Neuronal stem cell (in vitro differentiated cells): ENCODE data around the gene CRYBB2.

ENCODE experiments used
- DNase-seq: peaks from one replicate; pipeline ENCODE4 v3.0.0-alpha.2; 2013; ENCODE audit warnings: low spot score
- H2AFZ ChIP-seq: one replicate; pipeline ENCODE4 v1.6.1; 2013; ENCODE audit warnings: mild to moderate bottlenecking, low read length, inconsistent platforms
- H2AK5ac ChIP-seq: 2 replicates; pipeline ENCODE4 v1.6.1; 2013; ENCODE audit warnings: low read depth, mild to moderate bottlenecking, inconsistent platforms, low read length, moderate library complexity, mixed read lengths
- H2BK120ac ChIP-seq: 2 replicates; pipeline ENCODE4 v1.6.1; 2013; ENCODE audit warnings: low read depth, mild to moderate bottlenecking, inconsistent platforms, low read length, moderate library complexity, mixed read lengths
- H2BK12ac ChIP-seq: one replicate; pipeline ENCODE4 v1.6.1; 2013; ENCODE audit warnings: low read length, inconsistent platforms
- H2BK15ac ChIP-seq: 2 replicates; pipeline ENCODE4 v1.6.1; 2013; ENCODE audit warnings: mild to moderate bottlenecking, low read length, inconsistent platforms, mixed read lengths
- H2BK5ac ChIP-seq: one replicate; pipeline ENCODE4 v1.6.1; 2013; ENCODE audit warnings: inconsistent platforms, mild to moderate bottlenecking, low read length, moderate library complexity
- H3K14ac ChIP-seq: one replicate; pipeline ENCODE4 v1.6.1; 2013; ENCODE audit warnings: low read length, inconsistent platforms
- H3K18ac ChIP-seq: 2 replicates; pipeline ENCODE4 v1.6.1; 2013; ENCODE audit warnings: low read length, inconsistent platforms
- H3K23ac ChIP-seq: 2 replicates; pipeline ENCODE4 v1.6.1; 2013; ENCODE audit warnings: low read depth, mild to moderate bottlenecking, mixed read lengths, low read length, inconsistent platforms; ENCODE audit not compliant: poor library complexity
- H3K27ac ChIP-seq: replicated peaks from 3 replicates; pipeline ENCODE4 v1.5.1; 2013; ENCODE audit warnings: low read length, inconsistent platforms
- H3K27me3 ChIP-seq, 3 experiments: 2 replicates each; pipeline ENCODE4 v1.6.1; 2013; ENCODE audit warnings: low read length in 3 of 3, mild to moderate bottlenecking in 2 of 3, inconsistent platforms in 1 of 3, low read depth in 1 of 3, mixed read lengths in 1 of 3, moderate library complexity in 1 of 3; ENCODE audit not compliant: control insufficient read depth in 3 of 3, insufficient read depth in 3 of 3
- H3K36me3 ChIP-seq, 2 donors: replicated peaks in 1 of 2; 2 replicates each; pipeline ENCODE4 v1.6.1; 2013; ENCODE audit warnings: low read length in 2 of 2; ENCODE audit not compliant: control insufficient read depth in 2 of 2, insufficient read depth in 2 of 2
- H3K4ac ChIP-seq: 2 replicates; pipeline ENCODE4 v1.6.1; 2013; ENCODE audit warnings: inconsistent platforms, mild to moderate bottlenecking, low read length, moderate library complexity
- H3K4me1 ChIP-seq, 2 donors: 1 replicate in 1 of 2; 2 replicates in 1 of 2; pipeline ENCODE4 v1.6.1; 2013; ENCODE audit warnings: low read length in 2 of 2, low read depth in 1 of 2; ENCODE audit not compliant: control insufficient read depth in 2 of 2, insufficient read depth in 1 of 2
- H3K4me2 ChIP-seq: one replicate; pipeline ENCODE4 v1.6.1; 2013; ENCODE audit warnings: mild to moderate bottlenecking, low read length, inconsistent platforms; ENCODE audit not compliant: insufficient read depth, poor library complexity, severe bottlenecking
- H3K4me3 ChIP-seq, 2 donors: 2 replicates each; pipeline ENCODE4 v1.5.1; 2013; ENCODE audit warnings: low read length in 2 of 2, mild to moderate bottlenecking in 2 of 2, inconsistent platforms in 1 of 2, moderate library complexity in 1 of 2
- H3K79me1 ChIP-seq: one replicate; pipeline ENCODE4 v1.6.1; 2013; ENCODE audit warnings: low read depth, mild to moderate bottlenecking, inconsistent platforms, low read length, moderate library complexity
- H3K9ac ChIP-seq: one replicate; pipeline ENCODE4 v1.6.1; 2013; ENCODE audit warnings: mild to moderate bottlenecking, low read depth, low read length, inconsistent platforms; ENCODE audit not compliant: poor library complexity
- H3K9me3 ChIP-seq, 2 donors: replicated peaks in 1 of 2; 2 replicates each; pipeline versions ENCODE3 to v1.6.1; 2013; ENCODE audit warnings: low read length in 2 of 2, mild to moderate bottlenecking in 2 of 2, inconsistent platforms in 1 of 2, low read depth in 1 of 2, mixed read lengths in 1 of 2, moderate library complexity in 1 of 2; ENCODE audit not compliant: control insufficient read depth in 2 of 2, insufficient read depth in 1 of 2
- H4K8ac ChIP-seq: one replicate; pipeline ENCODE4 v1.6.1; 2013; ENCODE audit warnings: low read depth, mild to moderate bottlenecking, inconsistent platforms, low read length, moderate library complexity
- H4K91ac ChIP-seq: one replicate; pipeline ENCODE4 v1.6.1; 2013; ENCODE audit warnings: low read length, low read depth, mild to moderate bottlenecking, inconsistent platforms; ENCODE audit not compliant: poor library complexity
- WGBS, 2 donors: extraction: QIAGEN DNeasy Blood & Tissue Kit; methylation state at CpG; one replicate each; pipeline ENCODE4 v1.1.7; 2013; ENCODE audit warnings: missing lambda C conversion rate in 2 of 2, mixed read lengths in 1 of 2; ENCODE audit not compliant: insufficient read length in 2 of 2, insufficient replicate concordance in 1 of 2; ENCODE audit errors: extremely low coverage in 2 of 2; 5-methylcytosine and 5-hydroxymethylcytosine counted together

The CRYBB2 gene

DNA sequence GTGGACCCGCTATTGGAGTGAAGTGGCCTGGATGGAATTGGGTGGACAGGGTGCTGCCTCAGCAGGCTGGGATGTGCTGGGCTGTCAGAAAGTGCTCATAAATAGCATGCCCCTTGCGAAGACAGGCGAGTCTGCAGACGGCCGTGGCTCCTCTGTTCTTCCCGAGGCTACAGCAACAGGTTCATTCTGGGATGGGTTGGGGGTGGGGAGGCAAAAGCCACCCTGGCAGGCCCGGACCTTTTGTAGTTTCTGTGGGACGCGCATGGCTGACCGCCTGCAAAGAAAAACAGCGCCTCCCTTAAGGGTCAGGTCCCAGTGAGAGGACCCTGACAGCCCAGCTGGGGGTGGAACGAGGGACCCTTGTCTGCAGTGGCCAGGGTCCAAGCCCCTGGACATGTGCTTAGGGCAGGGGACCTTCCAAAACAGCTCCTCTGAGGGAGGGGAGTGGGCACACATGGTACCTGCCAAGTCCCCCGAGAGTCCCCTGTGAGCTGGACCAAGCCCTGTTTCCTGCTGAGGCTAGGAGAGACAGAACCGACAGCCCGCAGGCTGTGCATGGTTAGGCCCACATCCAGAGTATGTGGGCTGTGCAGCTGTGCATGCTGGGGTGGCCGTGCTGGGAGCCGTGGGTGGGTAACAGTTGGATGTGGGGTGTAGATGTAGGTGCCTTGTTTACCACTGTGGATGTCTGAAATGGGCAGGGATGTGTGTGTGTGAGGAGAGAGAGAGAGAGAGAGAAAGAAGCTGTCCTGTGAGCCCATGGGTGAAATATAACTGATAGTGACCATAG lies 19.5 kb upstream of the CRYBB2 start, which contains the start of gene CRYBB3:
Gene CRYBB3 (plus strand): TSS at position 128 of the 790 bp plus-strand sequence. CDS start 1,539 bp downstream, outside the sequence.
- Histone ChIP-seq H3K4me2 (no peak within 1 kb of the TSS), H3K4me1 (peaks cover 10% of the 10 kb centered on the region in 2 donors), H3K23ac (no peak within 1 kb of the TSS), H3K36me3 (no peaks in the 10 kb centered on the region), H4K91ac (no peak within 1 kb of the TSS), H2BK15ac (no peak within 1 kb of the TSS), H3K9me3 (no peaks in the 10 kb centered on the region), H3K4me3 (no peak within 1 kb of the TSS), H2AFZ (no peak within 1 kb of the TSS), H3K27ac (no peak within 1 kb of the TSS), H3K79me1 (no peaks in the 10 kb centered on the region), H3K14ac (peak within 1 kb of the TSS; percentile 51), H2BK120ac (no peak within 1 kb of the TSS), H2BK12ac (no peak within 1 kb of the TSS), H2BK5ac (no peak within 1 kb of the TSS), H2AK5ac (no peak within 1 kb of the TSS), H3K18ac (peak within 1 kb of the TSS; percentile 60), H4K8ac (no peak within 1 kb of the TSS), H3K27me3 (no peaks in the 10 kb centered on the region), H3K4ac (no peak within 1 kb of the TSS), H3K9ac (peak within 1 kb of the TSS; percentile 73)
- WGBS, 2 donors = no CpG with 5 or more reads among the region's 17 CpGs
- DNase-seq = no peak

DNA sequence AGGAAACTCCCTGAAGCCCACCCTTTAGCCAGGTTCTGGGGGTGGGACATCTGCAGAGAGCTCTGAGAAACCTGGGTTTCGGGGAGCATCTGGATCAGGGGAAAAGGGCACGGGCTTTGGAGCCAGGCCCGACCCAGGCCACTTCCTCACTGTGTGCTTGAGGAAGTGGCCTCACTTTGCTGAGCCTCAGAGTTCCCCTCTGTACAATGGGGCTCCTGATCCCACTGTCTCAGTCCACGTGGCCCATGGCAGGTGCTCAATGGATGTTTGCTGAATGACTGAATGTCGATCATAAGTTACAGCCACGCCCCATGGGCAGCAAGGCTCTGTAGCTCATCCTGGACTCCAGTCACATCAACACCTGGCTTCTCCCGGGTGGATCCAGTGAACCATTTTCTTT lies 18.5 kb upstream of the CRYBB2 start:
- Histone ChIP-seq H3K4me1 (peaks cover 10% of the 10 kb centered on the region in 2 donors), H3K27me3 (no peaks in the 10 kb centered on the region), H3K36me3 (no peaks in the 10 kb centered on the region), H3K14ac (no peak overlapping the region), H3K27ac (no peak overlapping the region), H3K9ac (no peak overlapping the region), H2BK15ac (no peak overlapping the region), H3K4me3 (no peak overlapping the region), H2BK120ac (no peak overlapping the region), H2AFZ (no peak overlapping the region), H3K18ac (no peak overlapping the region), H3K9me3 (no peaks in the 10 kb centered on the region), H3K23ac (no peak overlapping the region), H2BK12ac (no peak overlapping the region), H3K4ac (no peak overlapping the region), H3K4me2 (no peak overlapping the region), H2AK5ac (no peak overlapping the region), H3K79me1 (no peaks in the 10 kb centered on the region), H4K8ac (no peak overlapping the region), H4K91ac (no peak overlapping the region), H2BK5ac (no peak overlapping the region)
- no CpG with 5 or more reads among the region's 7 CpGs for WGBS, 2 donors
- DNase-seq = no peak

DNA sequence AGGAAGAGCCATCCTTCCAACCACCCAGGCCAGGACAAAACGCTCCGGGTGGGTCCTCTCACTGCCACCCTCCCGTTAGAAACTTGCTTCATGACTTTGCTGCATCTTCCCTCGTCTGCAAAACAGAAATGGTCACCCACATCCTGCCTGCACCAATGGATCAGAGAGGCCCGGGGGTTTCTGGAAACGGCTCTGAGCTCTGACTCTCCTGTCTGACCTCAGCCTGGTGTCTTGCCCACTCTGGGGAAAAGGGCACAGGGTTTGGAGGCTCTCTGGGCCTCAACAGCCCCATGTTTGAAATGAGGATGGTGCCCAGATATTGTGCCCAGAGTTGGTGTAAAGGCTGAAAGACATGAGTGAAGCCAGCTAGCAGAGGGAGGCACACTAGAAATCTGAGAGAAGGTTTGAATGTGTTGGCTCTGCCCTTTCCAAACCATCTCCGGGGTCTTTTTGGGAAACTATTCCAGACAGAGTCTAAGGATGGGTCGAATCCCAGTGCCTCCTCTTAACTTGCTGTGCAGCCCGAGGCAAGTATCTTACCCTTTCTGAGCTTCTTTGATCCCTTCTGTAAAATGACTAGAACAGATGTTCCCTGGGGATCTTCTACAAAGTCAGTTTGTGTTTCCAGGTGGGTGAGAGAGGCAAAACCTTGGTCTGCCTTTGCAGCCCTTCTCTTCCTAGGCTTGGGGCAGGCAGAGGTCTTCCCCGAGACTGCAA lies 17.7 kb upstream of the CRYBB2 start:
- H3K4ac ChIP-seq = no peak overlapping the region
- no peak overlapping the region for H3K14ac ChIP-seq
- H2AK5ac ChIP-seq = no peak overlapping the region
- H2AFZ ChIP-seq = no peak overlapping the region
- H3K23ac ChIP-seq = no peak overlapping the region
- H3K79me1 ChIP-seq = no peaks in the 10 kb centered on the region
- H2BK5ac ChIP-seq = no peak overlapping the region
- H3K9ac ChIP-seq = no peak overlapping the region
- H2BK15ac ChIP-seq = no peak overlapping the region
- H4K8ac ChIP-seq = no peak overlapping the region
- H3K18ac ChIP-seq = no peak overlapping the region
- H3K4me2 ChIP-seq = no peak overlapping the region
- no peaks in the 10 kb centered on the region for H3K9me3 ChIP-seq
- no peak overlapping the region for H4K91ac ChIP-seq
- no peaks in the 10 kb centered on the region for H3K27me3 ChIP-seq
- WGBS, 2 donors = no CpG with 5 or more reads among the region's 10 CpGs
- no peak overlapping the region for H3K27ac ChIP-seq
- H2BK120ac ChIP-seq = no peak overlapping the region
- H3K4me1 ChIP-seq = peaks cover 10% of the 10 kb centered on the region in 2 donors
- no peak overlapping the region for H2BK12ac ChIP-seq
- no peak overlapping the region for H3K4me3 ChIP-seq
- no peaks in the 10 kb centered on the region for H3K36me3 ChIP-seq
- no peak for DNase-seq

DNA sequence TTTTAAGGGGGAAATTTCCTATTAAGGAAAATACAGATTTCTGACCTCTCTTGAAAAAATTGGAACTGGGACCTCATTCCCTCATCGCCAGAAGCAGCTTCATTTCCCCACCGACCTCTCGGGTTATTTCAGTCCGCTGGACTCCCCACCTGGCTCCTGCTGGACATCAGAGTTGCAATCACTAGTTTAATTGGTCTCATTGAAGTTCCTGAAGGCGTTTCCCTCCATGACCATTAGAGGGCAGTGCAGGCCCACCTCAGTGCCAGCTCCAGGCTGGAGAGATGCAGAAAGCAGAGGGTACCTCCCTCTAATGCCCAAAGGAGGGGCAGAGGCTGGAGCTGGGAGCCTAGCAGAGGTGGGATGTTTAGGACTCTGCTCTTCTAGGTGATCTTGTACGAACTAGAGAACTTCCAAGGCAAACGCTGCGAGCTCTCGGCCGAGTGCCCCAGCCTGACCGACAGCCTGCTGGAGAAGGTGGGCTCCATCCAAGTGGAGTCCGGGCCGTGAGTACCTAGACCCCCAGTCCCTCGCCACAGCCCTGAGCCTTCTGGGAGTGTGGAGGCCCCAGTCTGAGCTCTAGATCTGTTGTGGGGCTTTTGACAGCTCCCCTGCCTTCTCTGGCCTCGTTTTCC lies 17.0 kb upstream of the CRYBB2 start:
- DNase-seq = peak; percentile 71
- H4K8ac ChIP-seq = no peak overlapping the region
- no peak overlapping the region for H2BK120ac ChIP-seq
- WGBS, 2 donors = no CpG with 5 or more reads among the region's 15 CpGs
- H3K4me3 ChIP-seq = no peak overlapping the region
- H3K18ac ChIP-seq = peak overlapping the region; percentile 50
- no peaks in the 10 kb centered on the region for H3K36me3 ChIP-seq
- no peak overlapping the region for H3K23ac ChIP-seq
- H3K27me3 ChIP-seq = no peaks in the 10 kb centered on the region
- no peak overlapping the region for H2BK12ac ChIP-seq
- H2AK5ac ChIP-seq = no peak overlapping the region
- no peak overlapping the region for H2AFZ ChIP-seq
- peaks cover 8 to 9% of the 10 kb centered on the region in 2 donors for H3K4me1 ChIP-seq
- no peaks in the 10 kb centered on the region for H3K9me3 ChIP-seq
- H3K9ac ChIP-seq = no peak overlapping the region
- no peak overlapping the region for H2BK5ac ChIP-seq
- no peak overlapping the region for H3K4ac ChIP-seq
- no peak overlapping the region for H3K4me2 ChIP-seq
- H3K27ac ChIP-seq = no peak overlapping the region
- H3K14ac ChIP-seq = no peak overlapping the region
- no peak overlapping the region for H2BK15ac ChIP-seq
- no peaks in the 10 kb centered on the region for H3K79me1 ChIP-seq
- no peak overlapping the region for H4K91ac ChIP-seq
